GM19372 (cell line): ENCODE data around the gene STAU1.
"Not testable (repeated sequence)": the region's sequence is repeated elsewhere in the genome, so short reads cannot be mapped to it uniquely, and the experiment has no call there.

Source experiments
- ATAC-seq: cut with Tn5 transposase; IDR thresholded peaks from one replicate; pipeline ENCODE4 v1.9.1; 2021; ENCODE audit warnings: mild to moderate bottlenecking, low read depth, moderate library complexity; ENCODE audit not compliant: unreplicated experiment

STAU1 gene

DNA sequence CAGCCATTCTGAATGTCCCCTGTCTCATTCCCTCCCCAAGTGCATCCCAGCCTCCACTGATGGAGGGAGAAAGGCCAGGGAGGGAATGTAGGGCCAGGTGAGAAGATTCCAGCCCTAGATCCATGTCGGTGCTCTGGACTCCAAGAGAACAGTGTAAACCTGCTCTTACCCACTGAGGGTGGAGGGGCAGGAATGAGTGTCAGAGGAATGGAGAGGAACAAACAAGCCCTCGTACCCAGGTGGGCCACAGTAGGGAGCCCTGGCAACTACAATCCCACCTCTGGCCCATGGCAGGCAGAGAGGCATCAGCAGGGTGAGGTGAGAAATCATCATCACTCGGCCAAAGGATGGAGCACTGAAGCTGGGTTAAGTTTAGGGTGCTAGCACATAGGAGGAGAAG is 54.6 kb downstream of the STAU1 start:
- ATAC-seq: no peak

DNA sequence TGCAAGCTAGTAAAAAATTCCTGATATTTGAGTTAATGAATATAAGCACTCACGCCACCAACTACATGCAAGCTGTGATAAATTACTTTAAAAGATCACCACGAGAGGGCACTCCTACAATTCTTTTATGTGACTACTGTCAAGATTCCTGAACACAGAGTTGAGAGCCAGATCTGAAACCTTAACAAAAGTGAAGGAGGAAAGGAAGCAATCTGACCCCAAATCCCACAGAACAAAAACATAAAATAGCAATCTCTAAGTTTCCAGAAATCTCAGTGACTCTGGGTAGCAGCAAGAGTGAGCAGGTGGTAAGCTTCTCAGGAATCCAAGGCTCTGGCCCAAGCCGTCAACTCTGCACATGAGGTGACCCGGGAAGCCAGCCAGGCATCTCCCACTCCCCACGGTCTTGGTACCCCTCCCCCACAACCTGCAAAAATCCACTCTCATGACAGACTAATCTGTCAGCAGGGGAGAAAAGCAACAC is 55.1 kb downstream of the STAU1 start:
- ATAC-seq: no peak

DNA sequence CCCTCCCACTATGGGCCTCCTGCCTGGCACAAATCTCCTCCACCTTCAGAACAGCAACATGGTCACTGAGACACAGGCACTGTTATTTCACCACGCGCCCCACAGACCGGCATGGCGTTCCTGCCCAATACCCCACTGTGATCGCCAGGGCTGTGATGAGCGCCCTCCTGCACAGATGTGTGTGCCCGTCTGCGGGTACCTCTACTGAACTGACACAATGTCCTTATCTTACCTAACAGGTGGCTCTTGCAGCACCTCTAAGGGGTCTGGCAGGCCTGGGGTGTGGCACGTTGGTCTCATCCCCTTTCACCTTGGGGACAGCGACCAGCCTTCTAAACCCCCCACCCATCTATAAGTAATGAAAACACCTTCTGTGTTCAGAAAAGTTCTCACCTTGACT is 64.2 kb downstream of the STAU1 start:
- no peak for ATAC-seq

DNA sequence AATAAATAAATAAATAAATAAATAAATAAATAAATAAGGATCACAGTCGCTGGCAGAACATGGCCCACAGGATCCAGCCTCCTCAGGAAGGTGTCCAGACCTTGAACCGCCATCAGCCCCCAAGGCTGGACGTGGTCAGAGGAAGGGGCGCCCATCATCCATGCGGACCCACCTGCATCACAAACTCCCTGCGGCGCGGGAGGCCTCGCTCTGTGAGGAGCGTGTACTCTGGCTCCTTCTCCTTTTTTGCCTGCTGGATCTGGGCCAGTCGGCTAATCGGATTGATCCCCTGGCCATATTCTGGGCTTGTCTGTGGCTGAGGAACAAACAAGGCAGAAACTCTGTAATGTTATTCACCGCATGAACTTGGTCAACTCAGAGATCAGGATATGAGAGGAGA is 65.2 kb downstream of the STAU1 start:
- ATAC-seq: no peak

DNA sequence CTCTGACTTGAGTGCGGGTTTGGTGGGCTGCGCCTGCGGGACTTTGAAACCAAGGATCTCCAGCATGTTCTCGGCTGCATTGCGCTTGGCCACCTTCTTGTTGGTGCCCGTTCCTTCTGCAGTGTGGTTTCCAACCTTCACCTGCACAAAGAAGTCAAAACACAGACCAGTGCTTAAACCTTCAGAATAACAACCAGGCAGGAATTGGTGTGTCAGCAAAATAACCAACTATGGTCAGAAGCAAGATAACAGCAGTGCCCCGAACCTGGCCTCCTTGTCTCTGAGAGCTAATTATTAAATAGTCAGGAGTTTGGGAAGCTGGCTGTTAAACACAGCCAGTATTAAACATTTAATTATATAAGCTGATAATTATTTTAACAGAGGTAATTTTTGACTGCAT is 68.1 kb downstream of the STAU1 start:
- no peak for ATAC-seq

DNA sequence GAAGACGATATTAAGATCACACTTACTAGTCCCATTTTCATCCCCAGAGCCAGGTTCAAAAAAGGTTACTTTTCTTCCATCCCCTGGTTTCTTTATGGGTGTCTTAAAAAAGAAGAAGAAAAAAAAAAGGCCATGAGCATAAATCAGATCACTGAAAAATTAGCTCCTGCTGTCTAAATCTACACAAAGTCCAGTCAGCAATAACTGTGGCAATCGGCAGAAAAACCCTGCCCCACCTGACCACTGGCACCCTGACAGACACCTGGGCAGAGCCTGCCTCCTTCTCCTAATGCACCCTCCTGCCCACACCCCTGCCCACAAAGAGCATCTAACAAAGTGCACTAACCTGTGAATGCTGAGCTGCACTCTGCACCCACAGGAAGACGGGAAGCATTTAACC is 69.8 kb downstream of the STAU1 start:
- ATAC-seq: no peak

DNA sequence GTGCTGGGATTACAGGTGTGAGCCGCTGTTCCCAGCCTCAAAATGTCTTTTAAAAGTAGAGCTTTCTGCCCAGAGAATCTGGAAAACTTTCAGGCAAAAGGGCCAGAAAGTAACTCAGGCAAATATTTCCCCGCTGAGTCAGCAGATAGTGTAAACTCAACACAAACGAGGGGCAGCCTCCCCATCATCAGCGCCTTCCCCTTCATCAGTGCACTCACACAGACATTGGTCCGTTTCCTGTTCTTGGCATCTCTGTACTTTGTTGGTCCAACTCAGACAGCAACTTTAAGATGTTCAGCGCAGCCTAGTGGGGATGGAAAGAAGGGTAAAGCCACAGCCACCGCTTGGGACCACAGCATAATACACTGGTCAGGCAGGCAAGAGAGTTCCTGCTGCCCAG is 72.6 kb downstream of the STAU1 start:
- ATAC-seq: no peak

DNA sequence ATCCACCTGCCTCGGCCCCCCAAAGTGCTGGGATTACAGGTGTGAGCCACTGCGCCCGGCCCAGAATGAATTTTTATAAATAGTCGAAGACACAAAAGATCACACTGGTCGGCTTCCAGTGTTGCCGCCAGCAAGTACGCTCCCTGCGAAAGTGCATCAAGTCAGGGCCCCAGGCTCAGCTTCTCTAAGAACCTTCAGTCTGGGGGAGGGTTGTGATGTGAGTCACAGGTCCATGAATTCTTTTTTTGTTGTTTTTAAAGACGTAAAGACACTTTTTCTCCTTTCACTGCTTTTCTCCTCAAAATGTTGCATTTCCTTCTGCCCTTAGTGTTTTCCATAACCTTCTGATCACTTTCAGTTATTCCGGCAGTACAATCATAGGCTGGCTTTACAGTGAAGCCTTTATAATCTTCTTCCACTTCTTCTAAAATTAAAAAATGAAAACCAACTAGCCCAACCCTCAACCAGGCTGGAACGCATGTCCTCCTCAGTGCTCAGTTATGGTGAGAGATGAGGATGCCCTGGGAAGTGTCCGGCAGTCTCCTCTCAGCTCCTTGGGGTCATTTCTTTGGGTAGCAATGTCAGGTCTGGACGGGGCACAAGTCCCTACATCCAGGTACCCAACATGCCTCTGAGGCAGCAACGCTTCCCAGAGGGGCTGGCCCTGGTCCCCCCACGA is 75.4 kb downstream of the STAU1 start:
- no peak for ATAC-seq

DNA sequence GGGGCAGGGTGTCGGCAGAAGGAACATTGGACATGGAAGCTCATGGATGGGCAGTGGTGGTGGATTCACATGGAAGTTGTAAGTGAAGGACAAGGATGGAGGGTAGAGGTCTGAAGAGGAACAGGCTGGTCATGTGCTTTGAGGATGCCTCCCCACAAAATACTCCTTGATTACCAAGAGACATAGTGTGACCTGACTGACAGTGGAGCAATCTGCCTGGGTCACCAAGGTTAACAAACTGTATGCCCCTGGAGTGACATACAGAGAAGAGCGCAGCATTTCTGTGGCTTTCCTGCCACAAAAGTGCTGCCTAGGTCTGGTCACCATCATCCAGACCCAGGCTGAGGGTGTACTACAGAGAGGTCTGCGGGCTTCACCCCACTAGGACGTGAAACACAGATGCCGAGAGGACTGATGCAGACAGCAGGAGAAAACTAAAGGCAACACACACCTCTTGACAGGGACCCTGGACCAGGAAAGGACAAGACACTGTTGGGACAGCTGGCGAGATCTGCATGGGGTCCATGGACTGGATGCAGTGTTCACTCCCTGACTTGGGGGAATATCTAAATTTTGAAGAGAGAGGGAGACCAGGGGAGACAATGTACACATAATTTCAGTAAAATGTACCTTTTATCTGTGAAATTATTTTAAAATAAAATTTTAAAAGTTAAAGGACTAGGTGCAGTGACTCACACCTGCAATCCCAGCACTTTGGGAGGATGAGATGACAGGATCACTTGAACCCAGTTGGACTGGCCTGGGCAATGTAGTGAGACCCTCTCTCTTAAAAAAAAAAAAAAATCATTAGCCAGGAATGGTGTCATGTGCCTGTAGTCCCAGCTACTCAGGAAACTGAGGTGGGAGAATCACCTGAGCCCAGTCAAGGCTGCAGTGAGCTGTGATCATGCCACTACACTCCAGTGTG is 77.1 kb downstream of the STAU1 start:
- no peak for ATAC-seq

DNA sequence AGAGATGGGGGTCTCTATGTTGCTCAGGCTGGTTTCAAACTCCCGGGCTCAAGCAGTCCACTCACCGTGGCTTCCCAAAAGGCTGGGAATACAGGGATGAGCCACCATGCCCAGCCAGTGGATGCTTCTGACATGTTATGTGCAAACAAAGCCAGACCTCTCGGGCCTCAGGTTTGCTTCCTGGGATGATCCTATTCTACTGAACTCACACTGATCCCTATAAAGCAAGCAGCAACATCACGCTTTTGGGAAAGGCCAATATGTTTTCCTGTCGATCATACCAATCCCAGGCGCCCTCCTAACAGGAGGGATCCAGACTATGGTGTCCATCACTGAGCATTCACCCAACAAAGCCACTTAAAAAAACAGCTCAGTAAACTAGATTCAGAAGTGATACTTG is 81.8 kb downstream of the STAU1 start:
- no peak for ATAC-seq

DNA sequence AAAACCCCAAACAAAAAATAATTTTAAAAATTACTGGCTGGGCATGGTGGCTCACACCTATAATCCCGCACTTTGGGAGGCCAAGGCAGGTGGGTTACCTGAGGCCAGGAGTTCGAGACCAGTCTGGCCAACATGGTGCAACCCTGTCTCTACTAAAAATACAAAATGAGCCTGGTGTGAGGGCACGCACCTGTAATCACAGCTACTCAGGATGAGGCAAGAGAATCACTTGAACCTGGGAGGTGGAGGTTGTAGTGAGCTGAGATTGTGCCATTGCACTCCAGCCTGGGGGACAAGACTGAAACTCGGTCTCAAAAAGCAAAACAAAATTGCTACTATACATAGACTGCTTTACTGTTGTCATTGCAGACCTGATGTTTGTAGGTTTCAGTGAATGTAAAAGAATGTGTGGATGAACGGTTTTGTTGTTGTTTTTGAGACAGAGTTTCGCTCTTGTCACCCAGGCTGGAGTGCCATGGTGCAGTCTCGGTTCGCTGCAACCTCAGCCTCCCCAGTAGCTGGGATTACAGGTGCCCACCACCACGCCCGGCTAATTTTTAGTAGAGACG is 83.1 kb downstream of the STAU1 start:
- not testable (repeated sequence) for ATAC-seq

DNA sequence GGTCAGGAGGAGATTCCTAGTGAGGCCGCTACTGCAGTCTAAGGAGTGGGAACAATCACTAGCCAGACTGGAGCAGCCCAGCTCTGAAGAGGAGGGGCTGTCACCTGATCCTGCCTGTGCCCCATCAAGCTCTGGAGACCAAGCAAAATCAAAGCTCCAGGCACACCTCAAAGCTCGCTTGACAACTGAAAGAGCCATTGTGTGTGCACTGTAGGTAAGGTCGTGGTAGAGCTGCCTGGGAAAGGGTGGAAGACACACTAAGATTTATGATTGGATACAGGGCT is 83.8 kb downstream of the STAU1 start:
- ATAC-seq: no peak

DNA sequence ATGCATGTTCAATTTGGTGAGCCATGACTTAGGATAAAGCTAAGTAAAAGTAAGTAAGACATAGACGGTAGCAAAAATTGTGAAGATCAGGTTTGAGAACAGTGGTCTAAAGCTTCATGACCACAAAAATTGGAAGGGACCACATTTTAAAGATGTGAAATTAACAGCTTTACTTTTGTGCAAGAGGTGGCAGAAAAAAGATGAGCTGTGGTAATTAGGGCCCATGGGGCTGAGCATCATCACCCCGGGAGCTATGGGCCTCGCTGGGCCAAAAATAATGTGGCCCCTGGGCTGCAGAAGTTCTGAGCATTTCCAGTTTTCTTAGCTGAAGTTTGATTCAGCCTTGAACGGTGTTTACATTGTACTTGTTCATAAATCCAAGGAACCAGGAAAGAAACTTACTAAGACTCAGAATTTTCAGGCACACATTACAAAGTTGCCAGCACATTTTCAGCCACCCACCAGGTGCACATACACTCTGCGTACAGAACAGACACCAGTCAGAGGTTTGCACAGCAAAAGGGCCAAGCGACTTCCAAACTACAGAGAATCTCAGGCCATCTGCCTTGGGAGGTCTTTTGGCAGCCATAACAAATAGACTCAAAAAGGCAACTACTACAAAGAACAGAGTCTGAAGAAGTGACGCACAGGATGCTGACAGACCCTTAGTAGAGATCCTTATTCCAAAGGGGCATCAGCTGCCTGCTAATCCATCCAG is 84.3 kb downstream of the STAU1 start:
- ATAC-seq: no peak

DNA sequence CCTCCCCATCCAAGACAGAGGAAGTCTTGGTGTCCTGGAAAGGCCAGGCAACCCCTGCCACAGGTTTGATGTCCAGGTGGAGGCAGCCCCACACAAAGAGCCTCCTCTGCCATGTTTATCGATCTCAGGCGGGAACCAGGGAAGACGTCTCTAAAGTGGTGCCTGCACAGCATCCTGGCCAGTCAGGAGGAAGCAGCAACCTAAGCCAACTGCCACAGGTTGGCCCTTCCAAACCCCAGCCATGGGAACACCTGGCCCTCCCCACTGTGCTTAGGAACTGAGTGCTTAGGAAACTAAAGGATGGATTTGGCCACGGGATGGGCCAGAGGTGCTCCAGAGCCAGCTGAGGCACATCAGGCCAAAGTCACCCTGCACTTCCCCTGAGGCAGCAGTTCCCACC is 85.1 kb downstream of the STAU1 start:
- no peak for ATAC-seq

DNA sequence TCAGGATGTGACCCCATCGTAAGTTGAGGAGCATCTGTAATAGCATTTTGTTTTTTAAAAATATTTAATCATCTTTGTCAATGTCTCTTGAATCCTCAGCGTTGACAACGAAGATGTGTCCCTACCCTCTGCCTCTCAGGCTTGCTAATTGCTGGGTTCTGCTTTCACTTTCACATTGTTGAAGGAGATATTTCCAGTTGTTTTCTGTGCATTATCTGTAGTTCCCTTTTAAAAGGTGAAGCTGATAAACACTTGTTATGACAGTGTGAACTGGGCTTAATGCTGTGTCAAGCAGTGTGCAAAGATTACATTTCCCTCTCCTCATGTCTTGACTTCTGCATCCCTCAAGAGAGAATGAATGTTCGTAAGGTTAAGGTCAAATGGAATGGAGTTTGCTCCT is 87.2 kb downstream of the STAU1 start:
- ATAC-seq: no peak

DNA sequence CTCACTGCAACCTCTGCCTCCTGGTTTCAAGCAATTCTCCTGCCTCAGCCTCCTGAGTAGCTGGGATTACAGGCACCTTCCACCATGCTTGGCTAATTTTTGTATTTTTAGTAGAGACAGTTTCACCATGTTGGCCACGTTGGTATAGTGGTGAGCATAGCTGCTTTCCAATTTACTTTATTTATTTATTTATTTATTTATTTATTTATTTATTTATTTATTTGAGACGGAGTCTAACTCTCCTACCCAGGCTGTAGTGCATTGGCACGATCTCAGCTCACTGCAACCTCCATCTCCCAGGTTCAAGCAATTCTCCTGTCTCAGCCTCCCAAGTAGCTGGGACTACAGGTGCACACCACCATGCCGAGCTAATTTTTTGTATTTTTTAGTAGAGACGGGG is 87.8 kb downstream of the STAU1 start:
- not testable (repeated sequence) for ATAC-seq

DNA sequence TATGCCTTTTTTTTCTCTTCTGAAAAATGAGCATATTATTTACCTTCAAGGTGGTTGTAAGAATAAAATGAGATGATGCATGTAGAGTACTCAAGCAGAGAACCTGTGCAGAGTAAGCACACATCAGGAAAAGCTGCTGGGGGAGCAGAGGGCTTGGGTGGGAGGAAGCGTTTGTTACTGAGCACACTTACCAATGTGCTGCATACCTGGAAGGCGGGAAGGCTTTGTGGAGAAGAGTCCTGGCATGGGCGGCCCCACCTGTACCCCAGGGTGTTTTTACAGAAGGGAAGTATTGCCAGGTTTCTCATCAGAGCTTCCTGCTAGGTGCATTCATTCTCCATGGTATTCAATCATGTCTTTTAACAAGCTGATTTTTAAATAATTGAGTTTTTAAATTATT is 89.1 kb downstream of the STAU1 start:
- no peak for ATAC-seq

DNA sequence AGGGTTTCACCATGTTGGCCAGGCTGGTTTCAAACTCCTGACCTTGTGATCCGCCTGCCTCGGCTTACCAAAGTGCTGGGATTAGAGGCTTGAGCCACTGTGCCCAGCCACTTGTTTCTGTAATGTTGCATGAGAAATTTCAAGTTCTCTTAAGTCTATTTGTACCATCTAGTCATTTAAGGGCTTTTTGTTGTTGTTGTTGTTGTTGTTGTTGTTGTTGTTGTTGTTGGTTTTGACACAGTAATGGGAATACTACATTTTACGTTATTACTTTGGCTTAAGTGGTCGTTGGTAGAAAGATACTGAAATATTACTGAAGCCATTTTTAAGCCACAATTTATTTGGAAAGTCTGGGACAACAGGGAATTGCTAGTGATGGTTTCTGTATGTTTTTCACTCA is 90.0 kb downstream of the STAU1 start:
- ATAC-seq: no peak

DNA sequence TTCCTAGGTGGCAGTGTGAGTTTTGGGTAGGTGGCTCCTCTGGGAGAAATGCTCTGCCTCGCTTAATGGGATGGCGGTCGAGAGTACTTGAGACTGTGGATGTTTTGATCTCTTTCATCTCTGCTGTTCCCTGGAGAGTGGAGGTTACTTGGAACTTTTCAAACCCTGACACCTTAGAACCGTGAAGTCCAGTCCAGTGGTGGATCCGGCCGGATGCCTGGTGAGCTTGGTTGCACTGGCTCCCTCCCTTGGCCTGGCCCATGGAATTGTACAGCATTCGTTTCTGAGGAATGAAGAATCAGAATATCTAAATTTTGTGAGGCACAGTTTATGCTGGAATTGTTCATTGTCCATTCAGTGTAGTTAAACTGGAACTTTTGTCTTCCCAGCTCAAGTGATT is 91.0 kb downstream of the STAU1 start:
- ATAC-seq: no peak

DNA sequence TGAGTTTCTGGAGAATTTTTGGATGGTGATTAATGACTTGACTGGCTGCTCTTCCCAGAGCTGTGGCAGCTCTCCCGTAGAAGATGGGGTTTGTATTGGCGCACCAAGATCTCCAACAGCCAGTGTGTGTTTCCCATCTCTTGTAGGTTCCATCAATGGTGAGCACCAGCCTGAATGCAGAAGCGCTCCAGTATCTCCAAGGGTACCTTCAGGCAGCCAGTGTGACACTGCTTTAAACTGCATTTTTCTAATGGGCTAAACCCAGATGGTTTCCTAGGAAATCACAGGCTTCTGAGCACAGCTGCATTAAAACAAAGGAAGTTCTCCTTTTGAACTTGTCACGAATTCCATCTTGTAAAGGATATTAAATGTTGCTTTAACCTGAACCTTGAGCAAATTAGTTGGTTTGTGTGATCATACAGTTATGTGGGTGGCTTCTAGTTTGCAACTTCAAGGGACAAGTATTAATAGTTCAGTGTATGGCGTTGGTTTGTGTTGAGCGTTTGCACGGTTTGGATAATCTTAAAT is 91.9 kb downstream of the STAU1 start:
- no peak for ATAC-seq

DNA sequence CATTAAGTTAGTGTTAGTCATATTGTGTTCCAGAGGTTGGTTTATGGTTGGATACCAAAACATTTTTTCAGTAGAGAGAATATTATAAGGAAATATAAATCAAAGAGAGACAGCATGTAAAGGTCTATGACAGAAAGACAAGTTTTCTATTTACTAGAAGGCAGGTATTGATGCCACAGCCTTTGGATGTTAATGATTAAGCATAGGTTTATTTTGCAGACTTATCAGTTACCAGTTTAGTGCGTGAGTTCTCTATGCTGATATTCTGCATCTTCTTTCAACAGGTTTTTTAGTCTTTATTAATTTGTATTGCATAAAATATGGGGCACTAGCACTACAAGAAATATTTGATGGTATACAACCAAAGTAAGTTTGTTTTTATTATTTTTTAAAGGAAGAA is 96.4 kb downstream of the STAU1 start:
- ATAC-seq: no peak
